ENCODE results near the gene TOGARAM2. TPM values are rescaled to one million over a fixed set of nuclear protein-coding genes. Genes with fewer than 3 reads are reported as not detected.

Gene TOGARAM2
- total RNA-seq, 2 experiments from 2014 or later, result 0.03 TPM; not detected in 1

DNA sequence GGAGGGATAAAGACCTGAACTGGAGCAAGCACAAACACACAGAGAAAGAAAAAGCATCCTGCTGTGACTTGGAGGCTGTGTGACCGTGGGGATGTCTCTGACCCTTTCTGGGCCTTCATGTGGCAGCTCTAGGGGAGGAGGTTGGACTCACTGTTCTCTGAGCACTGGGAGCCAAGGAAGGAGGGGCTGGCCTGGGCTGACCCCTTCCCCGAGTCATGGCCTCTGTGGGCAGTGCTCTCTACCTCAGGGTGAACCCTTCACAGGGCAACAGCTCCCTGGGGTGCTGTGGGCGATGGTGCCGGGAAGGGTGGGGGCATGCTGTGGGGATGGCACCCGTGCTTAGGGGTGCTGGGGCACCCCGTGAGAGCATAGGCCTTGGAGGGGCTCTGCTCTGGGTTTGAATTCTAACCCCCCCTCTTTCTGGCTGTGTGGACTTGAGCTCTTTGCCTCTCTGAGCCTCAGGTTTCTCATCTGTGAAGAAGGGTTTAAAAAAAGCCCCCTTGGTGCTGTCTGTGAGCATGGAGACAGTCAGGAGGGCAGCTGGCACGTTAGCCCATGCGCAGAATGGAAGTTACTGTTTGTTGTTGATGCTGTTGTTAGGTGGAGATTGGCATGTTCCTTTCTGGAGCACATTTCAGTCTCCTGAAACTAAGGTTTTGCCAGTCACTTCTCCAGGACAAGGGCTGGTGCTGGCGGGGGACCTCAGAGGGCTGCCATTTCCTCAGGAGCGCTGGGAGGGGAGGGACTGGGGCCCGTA is 700 bp downstream of the TOGARAM2 start:
- no peaks in the 10 kb centered on the region for H3K79me2 ChIP-seq (ENCODE audit: insufficient read depth, low read depth, low read length)
- no peak for TF ChIP-seq EZH2phosphoT487 (IDR thresholded peaks at IDR 0.05; ENCODE audit: borderline replicate concordance, low read depth, low read length)
- TF ChIP-seq CTCF (conservative IDR thresholded peaks at IDR 0.05; ENCODE audit: low read length), result no peak
- BruUV-seq (replicated peaks), result no TSS peak
- H3K9me3 ChIP-seq (ENCODE audit: low read length), result no peaks in the 10 kb centered on the region
- H3K4me1 ChIP-seq (ENCODE audit: insufficient read depth, low read length, poor library complexity, severe bottlenecking), result no peaks in the 10 kb centered on the region
- ChIA-PET POLR2A (no interaction called here), CTCF (ENCODE audit: unreplicated experiment) (no interaction called here)
- H3K4me2 ChIP-seq (ENCODE audit: low read length), result no peak overlapping the region
- intact Hi-C loops (cut with micrococcal nuclease; ENCODE audit: unreplicated experiment), result no loop called here
- H3K9me2 ChIP-seq (ENCODE audit: insufficient read depth, low read length), result no peaks in the 10 kb centered on the region
- no peak overlapping the region for H3K4me3 ChIP-seq (ENCODE audit: low read depth, low read length, poor library complexity, severe bottlenecking)
- H3K36me3 ChIP-seq (ENCODE audit: insufficient read depth, low read length), result no peaks in the 10 kb centered on the region
- H4K20me1 ChIP-seq (ENCODE audit: insufficient read depth, low read length), result no peaks in the 10 kb centered on the region
- H2AFZ ChIP-seq (ENCODE audit: low read length), result no peak overlapping the region
- no peak for DNase-seq (ENCODE audit: low spot score)
- H3K27ac ChIP-seq (ENCODE audit: low read depth, low read length, poor library complexity, severe bottlenecking), result no peak overlapping the region

GRCh38 chr2:28982381-28982950 is 1.4 kb downstream of the TOGARAM2 start:
- Histone ChIP-seq H3K4me2 (ENCODE audit: low read length) (no peak overlapping the region), H3K9me3 (ENCODE audit: low read length) (no peaks in the 10 kb centered on the region), H2AFZ (ENCODE audit: low read length) (no peak overlapping the region), H3K4me3 (ENCODE audit: low read depth, low read length, poor library complexity, severe bottlenecking) (no peak overlapping the region), H3K27ac (ENCODE audit: low read depth, low read length, poor library complexity, severe bottlenecking) (no peak overlapping the region), H3K36me3 (ENCODE audit: insufficient read depth, low read length) (no peaks in the 10 kb centered on the region), H3K79me2 (ENCODE audit: insufficient read depth, low read depth, low read length) (no peaks in the 10 kb centered on the region), H3K4me1 (ENCODE audit: insufficient read depth, low read length, poor library complexity, severe bottlenecking) (no peaks in the 10 kb centered on the region), H3K9me2 (ENCODE audit: insufficient read depth, low read length) (no peaks in the 10 kb centered on the region), H4K20me1 (ENCODE audit: insufficient read depth, low read length) (no peaks in the 10 kb centered on the region)
- ChIA-PET CTCF (ENCODE audit: unreplicated experiment) (no interaction called here), POLR2A (no interaction called here)
- no peak for TF ChIP-seq EZH2phosphoT487 (IDR thresholded peaks at IDR 0.05; ENCODE audit: borderline replicate concordance, low read depth, low read length)
- TF ChIP-seq CTCF (conservative IDR thresholded peaks at IDR 0.05; ENCODE audit: low read length), result no peak
- intact Hi-C loops (cut with micrococcal nuclease; ENCODE audit: unreplicated experiment), result no loop called here
- no TSS peak for BruUV-seq (replicated peaks)
- no peak for DNase-seq (ENCODE audit: low spot score)

- Histone ChIP-seq H3K4me3 (ENCODE audit: low read depth, low read length, poor library complexity, severe bottlenecking) (no peak overlapping the region), H2AFZ (ENCODE audit: low read length) (no peak overlapping the region), H3K9me3 (ENCODE audit: low read length) (no peaks in the 10 kb centered on the region), H3K4me1 (ENCODE audit: insufficient read depth, low read length, poor library complexity, severe bottlenecking) (no peaks in the 10 kb centered on the region), H3K79me2 (ENCODE audit: insufficient read depth, low read depth, low read length) (no peaks in the 10 kb centered on the region), H3K4me2 (ENCODE audit: low read length) (no peak overlapping the region), H3K27ac (ENCODE audit: low read depth, low read length, poor library complexity, severe bottlenecking) (no peak overlapping the region), H3K9me2 (ENCODE audit: insufficient read depth, low read length) (no peaks in the 10 kb centered on the region), H4K20me1 (ENCODE audit: insufficient read depth, low read length) (no peaks in the 10 kb centered on the region), H3K36me3 (ENCODE audit: insufficient read depth, low read length) (no peaks in the 10 kb centered on the region)
- BruUV-seq (replicated peaks), result no TSS peak
- DNase-seq (ENCODE audit: low spot score), result no peak
- no peak for TF ChIP-seq CTCF (conservative IDR thresholded peaks at IDR 0.05; ENCODE audit: low read length)
- no peak for TF ChIP-seq EZH2phosphoT487 (IDR thresholded peaks at IDR 0.05; ENCODE audit: borderline replicate concordance, low read depth, low read length)
- intact Hi-C loops (cut with micrococcal nuclease; ENCODE audit: unreplicated experiment), result no loop called here
- CTCF ChIA-PET (ENCODE audit: unreplicated experiment), result no interaction called here
- POLR2A ChIA-PET, result interaction anchor here (0.5 to 0.7 kb wide), 2 partner anchors 1005 to 1852 kb away, joined by 3 read pairs; no protein-coding TSS in a partner anchor
These were observed 5.3 kb downstream of the TOGARAM2 start for GRCh38 chr2:28986429-28986828.

All from OCI-LY7 (cell line).